CD8-positive, alpha-beta memory T cell (primary cell): ENCODE results near the gene NTF3. TPM values are rescaled to one million over a fixed set of nuclear protein-coding genes. Genes with fewer than 3 reads are reported as not detected.

ENCODE experiments used
- CTCF ChIA-PET: fragments of 350-600 bp; sonication (Branson Sonifier 250); formaldehyde crosslinking; loops from one replicate; lab custom pipeline; 2021; ENCODE audit warnings: antibody characterized with exemption; lab: Charles Lee
- POLR2A ChIA-PET: fragments of 350-600 bp; sonication (Branson Sonifier 250); formaldehyde crosslinking; loops from one replicate; lab custom pipeline; 2021; ENCODE audit warnings: antibody characterized with exemption; lab: Charles Lee
- DNase-seq, 5 donors: peaks; one replicate each; pipeline versions ENCODE4 v3.0.0 to v3.0.0-alpha.2; 2020 to 2022; ENCODE audit warnings: mixed read lengths in 1 of 5
- H3K27ac ChIP-seq: one replicate; pipeline ENCODE4 v1.7.0; 2013; ENCODE audit warnings: low read depth, mild to moderate bottlenecking, low read length, moderate library complexity
- H3K27me3 ChIP-seq: 2 replicates; pipeline ENCODE4 v1.7.0; 2013; ENCODE audit warnings: low read length, mild to moderate bottlenecking; ENCODE audit not compliant: insufficient read depth, poor library complexity, severe bottlenecking
- H3K36me3 ChIP-seq: 2 replicates; pipeline ENCODE4 v1.7.0; 2013; ENCODE audit warnings: mild to moderate bottlenecking, low read length, moderate library complexity; ENCODE audit not compliant: insufficient read depth
- H3K4me1 ChIP-seq: 2 replicates; pipeline ENCODE4 v1.7.0; 2013; ENCODE audit warnings: mild to moderate bottlenecking, low read length, moderate library complexity; ENCODE audit not compliant: insufficient read depth
- H3K4me3 ChIP-seq: 2 replicates; pipeline ENCODE4 v1.7.0; 2013; ENCODE audit warnings: mild to moderate bottlenecking, low read length
- H3K9me3 ChIP-seq: 2 replicates; pipeline ENCODE4 v1.7.0; 2013; ENCODE audit warnings: mild to moderate bottlenecking, low read length
- H3K27ac Mint-ChIP-seq, 8 donors: one replicate each; pipeline ENCODE4 v1.8.0; 2020 to 2021; ENCODE audit warnings: mixed read lengths in 8 of 8, mild to moderate bottlenecking in 6 of 8, inconsistent platforms in 3 of 8, moderate library complexity in 3 of 8
- H3K27me3 Mint-ChIP-seq, 2 donors: one replicate each; pipeline ENCODE4 v1.8.0; 2020 to 2021; ENCODE audit warnings: mixed read lengths in 2 of 2, mild to moderate bottlenecking in 1 of 2, moderate library complexity in 1 of 2
- H3K36me3 Mint-ChIP-seq, 3 donors: one replicate each; pipeline ENCODE4 v1.8.0; 2020 to 2021; ENCODE audit warnings: mixed read lengths in 3 of 3, inconsistent platforms in 1 of 3, mild to moderate bottlenecking in 1 of 3
- H3K4me1 Mint-ChIP-seq, 3 donors: one replicate each; pipeline ENCODE4 v1.8.0; 2020 to 2021; ENCODE audit warnings: mixed read lengths in 3 of 3, inconsistent platforms in 1 of 3, mild to moderate bottlenecking in 1 of 3
- H3K4me3 Mint-ChIP-seq, 7 donors: one replicate each; pipeline ENCODE4 v1.8.0; 2020 to 2021; ENCODE audit warnings: mixed read lengths in 7 of 7, mild to moderate bottlenecking in 6 of 7, moderate library complexity in 4 of 7, inconsistent platforms in 2 of 7
- H3K9me3 Mint-ChIP-seq, 5 donors: one replicate each; pipeline ENCODE4 v1.8.0; 2020 to 2022; ENCODE audit warnings: mixed read lengths in 5 of 5, mild to moderate bottlenecking in 3 of 5, moderate library complexity in 2 of 5, inconsistent platforms in 1 of 5
- polyA plus RNA-seq: library from polyadenylated mRNA; unstranded; fragments of 300-500 nt; fragmentation: Illumina TruSeq; gene quantifications from one replicate; pipeline ENCODE4 v1.2.3, GENCODE V29; 2021
- total RNA-seq, 2 experiments: library from RNA; stranded (reverse); gene quantifications; one replicate each; pipeline ENCODE4 v1.2.3, GENCODE V29; 2021

NTF3 gene
- total and polyA plus RNA-seq, 3 experiments from 2014 or later: not detected

- Mint-ChIP-seq H3K27ac (no peak overlapping the region), H3K4me3 (no peak overlapping the region), H3K36me3 (no peaks in the 10 kb centered on the region), H3K9me3 (no peaks in the 10 kb centered on the region), H3K4me1 (no peaks in the 10 kb centered on the region), H3K27me3 (peaks cover 0 to 2% of the 10 kb centered on the region in 2 donors)
- no peaks in the 10 kb centered on the region for H3K27me3 ChIP-seq
- CTCF ChIA-PET: no interaction called here
- POLR2A ChIA-PET: no interaction called here
- no peak for DNase-seq
- H3K9me3 ChIP-seq: no peaks in the 10 kb centered on the region
- no peak overlapping the region for H3K27ac ChIP-seq
- H3K36me3 ChIP-seq: no peaks in the 10 kb centered on the region
- H3K4me3 ChIP-seq: no peak overlapping the region
- no peaks in the 10 kb centered on the region for H3K4me1 ChIP-seq
Observed at GRCh38 chr12:5480938-5481303, 49.0 kb downstream of the NTF3 start.

GRCh38 chr12:5481645-5482044 is 49.7 kb downstream of the NTF3 start:
- no peak overlapping the region for H3K4me3 ChIP-seq
- no peaks in the 10 kb centered on the region for H3K9me3 ChIP-seq
- H3K36me3 ChIP-seq: no peaks in the 10 kb centered on the region
- DNase-seq: no peak
- H3K4me3 Mint-ChIP-seq: no peak overlapping the region
- no peaks in the 10 kb centered on the region for H3K36me3 Mint-ChIP-seq
- H3K4me1 ChIP-seq: no peaks in the 10 kb centered on the region
- H3K27me3 ChIP-seq: no peaks in the 10 kb centered on the region
- H3K9me3 Mint-ChIP-seq: no peaks in the 10 kb centered on the region
- ChIA-PET POLR2A (no interaction called here), CTCF (no interaction called here)
- no peak overlapping the region for H3K27ac Mint-ChIP-seq
- no peaks in the 10 kb centered on the region for H3K4me1 Mint-ChIP-seq
- H3K27me3 Mint-ChIP-seq: peaks cover 0 to 2% of the 10 kb centered on the region in 2 donors
- H3K27ac ChIP-seq: no peak overlapping the region

- H3K4me1 Mint-ChIP-seq: no peaks in the 10 kb centered on the region
- H3K27me3 ChIP-seq: no peaks in the 10 kb centered on the region
- H3K9me3 Mint-ChIP-seq: no peaks in the 10 kb centered on the region
- H3K36me3 Mint-ChIP-seq: no peaks in the 10 kb centered on the region
- no peaks in the 10 kb centered on the region for H3K9me3 ChIP-seq
- peaks cover 0 to 4% of the 10 kb centered on the region in 2 donors for H3K27me3 Mint-ChIP-seq
- H3K4me3 ChIP-seq: no peak overlapping the region
- no peaks in the 10 kb centered on the region for H3K4me1 ChIP-seq
- no peak overlapping the region for H3K27ac ChIP-seq
- POLR2A ChIA-PET: no interaction called here
- no peak overlapping the region for H3K4me3 Mint-ChIP-seq
- H3K36me3 ChIP-seq: no peaks in the 10 kb centered on the region
- DNase-seq: no peak
- CTCF ChIA-PET: no interaction called here
- H3K27ac Mint-ChIP-seq: no peak overlapping the region
Observed at GRCh38 chr12:5484426-5484825, 52.5 kb downstream of the NTF3 start.

- Histone ChIP-seq H3K9me3 (no peaks in the 10 kb centered on the region), H3K27me3 (no peaks in the 10 kb centered on the region), H3K27ac (no peak overlapping the region), H3K4me3 (no peak overlapping the region), H3K36me3 (no peaks in the 10 kb centered on the region), H3K4me1 (no peaks in the 10 kb centered on the region)
- H3K4me1 Mint-ChIP-seq: no peaks in the 10 kb centered on the region
- ChIA-PET CTCF (no interaction called here), POLR2A (no interaction called here)
- H3K9me3 Mint-ChIP-seq: no peaks in the 10 kb centered on the region
- no peak for DNase-seq
- H3K36me3 Mint-ChIP-seq: no peaks in the 10 kb centered on the region
- H3K27me3 Mint-ChIP-seq: peaks cover 0 to 4% of the 10 kb centered on the region in 2 donors
- H3K4me3 Mint-ChIP-seq: no peak overlapping the region
- no peak overlapping the region for H3K27ac Mint-ChIP-seq
Observed at GRCh38 chr12:5485454-5485853, 53.5 kb downstream of the NTF3 start.

- Mint-ChIP-seq H3K27ac (no peak overlapping the region), H3K36me3 (no peaks in the 10 kb centered on the region), H3K4me3 (no peak overlapping the region), H3K4me1 (no peaks in the 10 kb centered on the region), H3K9me3 (peaks cover 0 to 2% (median 0%) of the 10 kb centered on the region in 5 donors), H3K27me3 (peaks cover 0 to 4% of the 10 kb centered on the region in 2 donors)
- H3K36me3 ChIP-seq: no peaks in the 10 kb centered on the region
- H3K4me3 ChIP-seq: no peak overlapping the region
- no peak for DNase-seq
- H3K9me3 ChIP-seq: no peaks in the 10 kb centered on the region
- ChIA-PET POLR2A (no interaction called here), CTCF (no interaction called here)
- no peak overlapping the region for H3K27ac ChIP-seq
- no peaks in the 10 kb centered on the region for H3K4me1 ChIP-seq
- H3K27me3 ChIP-seq: no peaks in the 10 kb centered on the region
Observed at GRCh38 chr12:5487076-5487475, 55.2 kb downstream of the NTF3 start.

GRCh38 chr12:5487948-5488625 is 56.2 kb downstream of the NTF3 start:
- H3K4me1 ChIP-seq: no peaks in the 10 kb centered on the region
- H3K36me3 Mint-ChIP-seq: no peaks in the 10 kb centered on the region
- no peak overlapping the region for H3K4me3 ChIP-seq
- no peak for DNase-seq
- H3K36me3 ChIP-seq: no peaks in the 10 kb centered on the region
- no peak overlapping the region for H3K27ac ChIP-seq
- H3K4me3 Mint-ChIP-seq: no peak overlapping the region
- H3K9me3 ChIP-seq: no peaks in the 10 kb centered on the region
- H3K27me3 ChIP-seq: no peaks in the 10 kb centered on the region
- POLR2A ChIA-PET: no interaction called here
- CTCF ChIA-PET: no interaction called here
- peaks cover 0 to 2% (median 0%) of the 10 kb centered on the region in 5 donors for H3K9me3 Mint-ChIP-seq
- H3K27ac Mint-ChIP-seq: no peak overlapping the region
- H3K4me1 Mint-ChIP-seq: no peaks in the 10 kb centered on the region
- peaks cover 3 to 4% of the 10 kb centered on the region in 2 donors for H3K27me3 Mint-ChIP-seq

- H3K27me3 ChIP-seq: no peaks in the 10 kb centered on the region
- no peak overlapping the region for H3K27ac Mint-ChIP-seq
- no peaks in the 10 kb centered on the region for H3K4me1 Mint-ChIP-seq
- H3K9me3 Mint-ChIP-seq: peaks cover 0 to 2% (median 0%) of the 10 kb centered on the region in 5 donors
- no peaks in the 10 kb centered on the region for H3K36me3 ChIP-seq
- no peaks in the 10 kb centered on the region for H3K4me1 ChIP-seq
- ChIA-PET POLR2A (no interaction called here), CTCF (no interaction called here)
- no peak overlapping the region for H3K27ac ChIP-seq
- H3K9me3 ChIP-seq: no peaks in the 10 kb centered on the region
- H3K4me3 Mint-ChIP-seq: no peak overlapping the region
- no peak for DNase-seq
- H3K27me3 Mint-ChIP-seq: peaks cover 2 to 5% of the 10 kb centered on the region in 2 donors
- H3K36me3 Mint-ChIP-seq: no peaks in the 10 kb centered on the region
- H3K4me3 ChIP-seq: no peak overlapping the region
Observed at GRCh38 chr12:5488626-5488955, 56.7 kb downstream of the NTF3 start.

GRCh38 chr12:5489017-5489416 is 57.1 kb downstream of the NTF3 start:
- Mint-ChIP-seq H3K27me3 (peaks cover 2 to 5% of the 10 kb centered on the region in 2 donors), H3K27ac (no peak overlapping the region), H3K36me3 (no peaks in the 10 kb centered on the region), H3K4me1 (no peaks in the 10 kb centered on the region), H3K4me3 (no peak overlapping the region), H3K9me3 (peaks cover 0 to 2% (median 0%) of the 10 kb centered on the region in 5 donors)
- Histone ChIP-seq H3K27me3 (no peaks in the 10 kb centered on the region), H3K9me3 (no peaks in the 10 kb centered on the region), H3K27ac (no peak overlapping the region), H3K36me3 (no peaks in the 10 kb centered on the region), H3K4me1 (no peaks in the 10 kb centered on the region), H3K4me3 (no peak overlapping the region)
- no peak for DNase-seq
- POLR2A ChIA-PET: no interaction called here
- CTCF ChIA-PET: no interaction called here
